NCI-H1930 (cell line): ENCODE measurements around the gene SRPRB.
"Not testable (repeated sequence)": the region's sequence is repeated elsewhere in the genome, so short reads cannot be mapped to it uniquely, and the experiment has no call there.

Experiments used
- DNase-seq, 2 experiments: peaks; one replicate each; lab custom pipeline; 2025; lab: John Stamatoyannopoulos, UW

The SRPRB gene

DNA sequence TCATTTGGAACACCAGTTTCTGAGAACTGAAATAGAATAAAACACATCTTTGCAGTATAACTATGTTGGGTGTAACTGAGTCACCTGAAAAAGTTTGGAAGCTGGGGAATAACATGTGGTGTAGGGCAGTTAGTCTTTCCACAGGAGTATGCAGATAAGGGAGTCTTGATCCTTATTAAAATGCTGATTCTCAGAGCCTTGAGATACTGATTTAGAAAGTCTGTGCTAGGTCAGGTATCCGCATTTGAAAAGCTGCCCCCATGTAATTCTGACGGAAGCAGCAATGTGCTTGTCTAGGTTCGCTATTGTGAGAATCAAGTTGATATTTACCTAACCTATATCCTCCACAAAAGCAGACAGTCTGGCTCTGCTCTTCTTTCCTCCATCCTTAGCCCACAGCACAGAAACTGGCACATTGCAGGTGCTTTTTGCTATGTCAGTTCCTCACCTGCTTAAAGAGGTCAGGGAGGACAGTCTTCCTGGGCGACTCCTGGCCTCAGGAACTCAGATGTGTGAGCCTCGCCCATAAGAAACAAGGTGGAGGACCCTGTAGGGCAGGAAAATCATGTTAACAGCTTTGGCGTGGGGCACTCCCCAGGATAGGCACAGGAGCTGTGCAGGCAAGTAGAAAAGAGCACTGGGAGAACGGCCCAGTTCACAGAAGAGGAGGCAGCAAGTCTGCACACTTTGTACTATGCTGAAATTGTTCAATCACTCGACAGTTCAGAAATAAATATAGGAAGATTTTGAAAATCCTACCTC, 27.6 kb upstream of the SRPRB start:
- DNase-seq: no peak

DNA sequence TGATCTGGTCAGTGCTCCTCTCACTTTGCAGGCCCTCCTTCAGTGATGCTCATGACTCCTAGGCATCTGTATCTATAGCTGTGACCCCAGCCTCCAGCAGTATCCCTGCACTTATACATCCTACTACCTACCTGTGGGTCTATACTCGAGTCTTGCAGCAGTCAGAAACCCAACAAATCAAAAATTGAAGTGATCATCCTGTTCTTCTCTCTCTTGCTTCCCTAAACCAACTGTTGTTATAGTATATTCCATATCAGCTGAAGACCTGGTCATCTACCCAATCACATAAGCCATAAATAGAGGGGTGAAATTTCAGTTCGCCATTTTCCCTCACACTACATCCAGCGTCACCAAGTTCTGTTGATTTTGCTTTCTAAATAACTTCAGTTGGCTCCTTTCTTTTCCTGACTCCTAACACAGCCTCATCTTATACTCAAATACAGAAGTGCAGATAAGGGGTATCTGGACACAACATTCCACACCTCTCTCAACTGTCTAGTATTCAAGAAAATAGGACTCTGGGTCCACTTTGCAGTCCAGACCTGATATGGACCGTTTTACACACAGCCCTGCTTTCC, 25.9 kb upstream of the SRPRB start:
- DNase-seq: no peak

DNA sequence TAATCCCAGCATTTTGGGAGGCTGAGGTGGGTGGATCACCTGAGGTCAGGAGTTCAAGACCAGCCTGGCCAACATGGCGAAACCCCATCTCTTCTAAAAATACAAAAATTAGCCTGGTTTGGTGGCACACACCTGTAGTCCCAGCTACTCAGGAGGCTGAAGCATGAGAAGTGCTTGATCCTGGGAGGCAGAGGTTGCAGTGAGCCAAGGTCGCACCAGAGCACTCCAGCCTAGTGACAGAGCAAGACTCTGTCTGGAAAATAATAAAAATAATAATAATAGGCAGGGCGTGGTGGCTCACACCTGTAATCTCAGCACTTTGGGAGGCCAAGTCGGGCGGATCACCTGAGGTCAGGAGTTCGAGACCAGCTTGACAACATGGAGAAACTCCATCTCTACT, 24.9 kb upstream of the SRPRB start:
- DNase-seq: not testable (repeated sequence)

DNA sequence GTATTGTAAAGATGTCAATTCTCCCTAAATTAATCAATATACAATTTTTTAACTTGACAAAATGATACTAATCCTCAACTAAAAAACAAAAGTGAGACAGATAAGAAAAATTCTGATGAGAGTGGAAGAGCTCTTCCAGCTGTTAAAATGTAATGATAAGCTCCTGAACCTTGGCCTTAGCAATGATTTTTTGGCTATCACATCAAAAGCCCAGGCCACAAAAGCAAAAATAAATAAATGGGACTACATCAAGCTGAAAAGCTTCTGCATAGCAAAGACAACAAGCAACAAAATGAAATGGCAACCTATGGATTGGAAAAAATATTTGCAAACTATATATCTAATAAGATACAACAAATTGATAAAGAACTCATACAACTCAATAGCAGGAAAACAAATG, 24.0 kb upstream of the SRPRB start:
- DNase-seq: no peak

DNA sequence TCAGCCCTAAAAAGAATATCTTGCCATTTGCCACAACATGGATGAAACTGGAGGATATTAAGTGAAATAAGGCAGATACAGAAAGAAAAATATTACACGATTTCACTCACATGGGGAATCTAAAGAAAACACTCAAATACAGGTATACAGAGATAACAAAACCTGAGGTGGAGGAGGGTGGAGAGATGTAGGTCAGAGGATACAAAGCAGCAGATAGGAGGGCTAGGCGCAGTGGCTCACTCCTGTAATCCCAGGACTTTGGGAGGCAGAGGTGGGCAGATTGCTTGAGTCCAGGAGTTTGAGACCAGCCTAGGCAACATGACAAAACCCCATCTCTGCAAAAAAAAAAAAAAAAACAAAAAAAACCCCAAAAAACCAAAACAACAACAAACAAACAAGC, 23.2 kb upstream of the SRPRB start:
- no peak for DNase-seq

DNA sequence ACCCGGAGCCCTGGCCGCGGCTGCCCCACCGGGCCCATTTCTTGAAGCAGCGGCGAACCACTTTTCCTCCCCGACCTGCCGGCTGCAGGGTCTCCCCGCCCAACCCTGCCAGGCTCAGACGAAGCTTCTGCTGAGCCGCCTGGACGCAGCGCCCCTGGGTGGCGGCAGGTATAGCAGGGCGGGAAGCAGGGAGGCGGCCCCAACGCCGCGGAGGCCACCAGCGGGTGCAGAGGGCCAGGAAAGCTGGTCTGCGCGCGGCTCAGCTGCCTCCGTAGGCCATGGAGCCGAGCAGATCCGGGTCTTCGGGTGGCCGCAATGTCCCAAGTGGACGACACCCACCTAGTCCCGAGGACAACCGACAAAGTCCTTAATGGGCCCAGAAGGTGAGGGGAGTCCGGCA, 21.9 kb upstream of the SRPRB start:
- no peak for DNase-seq

DNA sequence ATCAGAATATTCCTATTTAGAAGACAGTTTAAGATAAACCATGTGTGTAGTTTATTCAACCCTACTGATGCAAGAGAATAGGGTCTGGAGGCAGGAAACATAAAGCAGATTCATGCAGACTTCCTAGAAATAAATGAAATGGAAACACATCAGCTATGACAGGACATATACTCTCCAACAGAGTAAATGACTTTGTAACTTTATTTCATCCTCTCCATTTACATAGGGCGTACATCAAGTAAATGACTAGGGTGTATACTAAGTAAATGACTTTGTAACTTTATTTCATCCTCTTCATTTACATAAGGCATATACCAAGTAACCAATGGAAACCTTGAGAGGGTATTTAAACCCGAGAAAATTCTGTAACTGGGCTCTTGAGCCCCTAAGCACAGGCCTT, 17.6 kb upstream of the SRPRB start:
- DNase-seq: no peak

DNA sequence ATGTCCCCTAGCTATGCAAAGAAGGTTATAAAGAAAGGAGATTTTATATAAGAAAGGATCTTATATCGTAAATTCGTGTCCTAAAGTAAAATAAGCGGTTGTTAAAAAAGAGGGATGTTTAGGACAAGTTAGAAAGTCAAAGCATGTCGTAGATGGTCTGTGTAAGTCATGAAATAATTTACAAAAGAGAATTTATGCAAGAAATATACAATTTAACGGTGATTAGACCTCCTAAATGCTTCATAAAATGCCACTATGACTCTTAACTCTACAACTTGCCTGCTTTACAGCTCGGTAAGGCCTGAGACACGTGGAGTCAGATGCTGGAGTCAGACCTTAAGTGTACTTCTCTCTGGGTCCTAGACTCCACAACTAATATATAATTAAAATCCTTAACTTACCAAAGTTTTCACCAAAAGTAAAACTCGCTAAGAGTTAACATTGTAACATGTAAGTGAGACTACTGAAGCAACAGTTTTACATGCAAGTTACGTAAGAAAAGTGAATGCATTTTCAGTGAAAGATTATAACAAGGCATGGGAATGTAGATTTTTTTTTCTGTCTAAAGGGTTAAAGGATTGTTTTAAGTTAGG, 13.3 kb upstream of the SRPRB start:
- DNase-seq: no peak

DNA sequence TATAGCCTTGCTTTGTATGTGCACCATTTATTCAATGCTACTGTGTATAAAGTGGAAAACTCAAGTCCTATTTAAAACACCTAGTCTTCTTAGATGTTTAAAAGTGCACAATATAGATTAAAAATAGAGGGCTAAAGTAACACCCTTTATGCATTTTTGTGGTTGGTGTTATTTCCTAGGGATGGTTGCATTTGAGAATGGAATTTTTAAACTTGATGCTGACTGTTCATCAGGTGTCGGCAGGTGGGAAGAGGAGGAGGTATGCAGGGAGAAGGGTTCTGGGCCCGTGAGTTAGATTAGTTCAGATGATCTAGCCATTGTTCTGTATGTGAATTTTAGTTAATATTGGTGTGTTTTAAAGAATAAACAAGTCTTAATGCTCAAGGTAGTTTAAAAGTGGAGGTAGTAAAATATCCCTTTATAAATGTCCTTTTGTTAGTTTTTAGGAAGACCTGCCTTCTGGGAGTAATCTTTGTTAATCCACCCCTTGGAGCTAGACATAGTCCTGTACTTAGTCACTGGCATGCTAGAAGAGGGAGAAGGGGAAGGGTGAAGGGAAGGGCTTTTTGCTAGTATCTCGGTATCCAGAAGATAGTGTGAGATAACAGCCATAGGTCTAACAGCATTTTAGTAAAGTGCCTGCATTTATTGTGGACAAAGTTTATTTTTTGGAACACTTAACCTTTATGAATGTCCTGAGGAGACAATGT, 8.1 kb upstream of the SRPRB start:
- no peak for DNase-seq

DNA sequence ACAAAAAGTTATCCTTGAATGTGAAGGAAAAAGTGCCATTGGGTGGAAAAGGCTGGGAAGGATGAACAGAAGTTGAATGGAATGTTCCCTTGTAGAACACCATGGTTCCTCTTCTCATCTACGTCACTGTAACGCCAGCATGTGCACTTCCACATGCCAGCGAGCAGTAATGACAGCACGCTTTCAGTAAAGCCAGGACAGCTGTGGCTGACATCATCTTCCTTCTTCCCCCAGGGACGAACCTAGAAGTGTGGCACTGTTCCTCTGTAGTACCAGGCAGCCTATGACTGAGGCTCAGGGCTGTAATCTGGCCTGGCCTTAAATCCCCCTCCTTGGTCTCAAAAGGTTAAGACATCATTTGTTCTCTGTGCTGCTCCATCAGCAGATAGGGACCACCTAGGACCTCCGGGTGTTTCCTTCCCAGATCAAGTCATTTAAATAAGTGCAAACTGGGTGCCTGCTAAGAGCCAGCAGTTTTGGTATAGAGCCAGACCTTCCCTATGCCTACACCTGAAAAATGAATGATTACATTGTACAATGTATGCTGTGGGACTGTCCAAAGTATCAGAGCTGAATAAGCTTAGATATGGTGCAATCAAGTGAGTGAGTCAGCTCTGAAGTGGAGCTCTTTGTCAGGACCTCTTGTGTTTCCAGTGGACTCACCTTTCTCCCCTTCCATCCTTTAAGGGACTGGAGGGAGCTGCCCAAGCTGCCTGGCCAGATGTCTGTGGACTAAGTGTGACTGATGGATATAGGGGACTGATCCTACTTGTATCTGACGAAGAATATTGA, 5.6 kb upstream of the SRPRB start:
- no peak for DNase-seq

DNA sequence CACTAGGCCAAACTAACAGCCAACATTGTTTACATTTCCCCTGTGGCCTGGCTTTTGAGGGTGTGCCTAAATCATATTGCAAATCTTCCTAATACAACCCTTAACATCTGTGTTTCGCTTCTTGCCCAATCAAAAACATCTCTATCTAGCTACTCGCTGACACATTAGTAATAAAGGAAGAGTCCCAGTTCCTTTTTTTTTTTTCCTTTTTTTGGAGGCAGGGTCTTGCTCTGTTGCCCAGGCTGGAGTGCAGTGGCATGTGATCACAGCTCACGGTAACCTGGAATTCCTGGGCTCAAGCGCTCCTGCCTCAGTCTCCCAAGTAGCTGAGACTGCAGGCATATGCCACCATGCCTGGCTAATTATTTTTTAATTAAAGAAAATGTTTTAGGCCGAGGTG, 2.1 kb upstream of the SRPRB start:
- DNase-seq: no peak

DNA sequence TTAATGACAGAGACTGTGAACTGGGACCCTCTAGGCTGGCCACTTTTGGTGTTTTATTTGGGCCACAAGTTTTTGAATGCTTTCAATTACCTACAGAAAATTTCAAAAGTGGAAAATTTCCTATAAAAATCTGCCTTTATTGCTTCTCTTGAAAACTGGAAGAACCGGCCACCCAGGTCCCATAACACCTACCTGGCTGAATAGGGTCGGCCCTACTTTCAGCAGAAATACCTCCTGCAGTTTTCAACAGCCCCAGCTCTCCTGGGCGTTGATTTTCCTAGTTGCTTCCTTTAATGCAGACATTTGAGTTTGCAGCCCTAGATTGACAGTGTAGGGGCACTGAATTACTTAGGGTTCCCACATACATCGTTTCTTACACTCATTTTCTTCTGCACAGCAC, 719 bp upstream of the SRPRB start:
- DNase-seq: no peak

DNA sequence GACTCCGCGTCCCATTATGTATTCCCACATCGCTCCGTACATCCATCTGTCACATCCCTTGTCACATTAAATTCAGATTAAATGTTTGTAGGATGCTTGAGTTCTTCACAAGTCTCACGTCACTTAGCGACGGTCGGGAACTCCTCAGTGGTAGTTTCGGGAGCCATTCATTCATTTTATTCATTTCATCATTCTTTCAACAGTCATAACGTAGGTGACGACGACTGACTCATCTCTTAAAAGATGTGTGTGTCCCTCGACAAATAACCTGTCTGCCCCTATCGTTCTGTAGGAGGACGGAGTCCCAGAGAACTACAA, 272 bp upstream of the SRPRB start:
- DNase-seq: no peak

DNA sequence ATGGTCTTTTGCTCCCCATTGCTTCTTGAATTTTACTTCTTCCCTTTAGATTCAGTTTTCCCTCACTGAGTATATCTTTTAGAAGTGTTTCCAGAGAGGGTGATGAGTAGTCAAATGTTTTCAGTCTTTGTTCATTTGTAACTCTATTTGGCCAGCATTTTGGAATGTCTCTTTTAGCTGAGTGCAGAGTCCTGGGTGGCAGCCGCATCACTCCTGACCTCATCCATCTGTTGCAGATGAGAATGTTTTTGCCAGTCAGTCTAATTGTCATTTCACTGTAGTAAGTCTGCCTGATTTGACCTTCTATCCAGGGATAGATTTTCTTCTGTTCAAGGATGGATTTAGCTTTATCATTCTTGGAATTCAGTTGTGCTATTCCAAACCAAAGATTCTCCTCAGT, 7.3 kb downstream of the SRPRB start:
- no peak for DNase-seq

DNA sequence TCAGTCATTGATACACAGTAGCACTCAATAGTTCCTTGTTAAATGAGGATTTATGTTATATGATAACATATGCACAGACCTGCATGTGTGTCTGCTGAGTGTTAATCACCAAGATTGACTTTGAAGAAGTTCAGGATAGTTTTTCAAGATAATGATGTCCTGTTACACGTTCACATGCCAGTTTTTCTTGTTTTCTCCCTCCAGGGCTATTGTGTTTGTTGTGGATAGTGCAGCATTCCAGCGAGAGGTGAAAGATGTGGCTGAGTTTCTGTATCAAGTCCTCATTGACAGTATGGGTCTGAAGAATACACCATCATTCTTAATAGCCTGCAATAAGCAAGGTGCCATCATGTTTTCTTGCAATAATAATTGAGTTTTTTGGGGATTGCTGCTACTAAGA, 9.8 kb downstream of the SRPRB start:
- no peak for DNase-seq

DNA sequence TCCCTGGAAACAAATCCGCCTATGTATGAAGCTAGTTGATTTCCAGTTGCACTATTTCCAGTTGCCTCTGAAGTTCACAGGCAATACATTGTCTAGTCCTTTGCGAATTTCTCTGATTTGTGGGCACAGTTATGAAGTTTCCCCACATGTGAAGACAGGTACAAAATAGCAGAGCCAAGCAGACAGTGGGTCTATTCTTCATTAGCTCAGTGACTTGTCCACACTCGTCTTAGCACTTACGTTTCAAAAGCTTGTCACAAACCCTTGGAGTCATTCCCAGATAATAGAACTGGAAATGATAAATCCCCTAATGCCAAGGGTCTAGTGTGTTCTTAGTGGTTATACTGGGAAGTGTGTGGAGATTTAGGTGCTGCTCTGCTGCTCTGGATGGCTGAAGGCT, 14.5 kb downstream of the SRPRB start:
- DNase-seq: no peak

DNA sequence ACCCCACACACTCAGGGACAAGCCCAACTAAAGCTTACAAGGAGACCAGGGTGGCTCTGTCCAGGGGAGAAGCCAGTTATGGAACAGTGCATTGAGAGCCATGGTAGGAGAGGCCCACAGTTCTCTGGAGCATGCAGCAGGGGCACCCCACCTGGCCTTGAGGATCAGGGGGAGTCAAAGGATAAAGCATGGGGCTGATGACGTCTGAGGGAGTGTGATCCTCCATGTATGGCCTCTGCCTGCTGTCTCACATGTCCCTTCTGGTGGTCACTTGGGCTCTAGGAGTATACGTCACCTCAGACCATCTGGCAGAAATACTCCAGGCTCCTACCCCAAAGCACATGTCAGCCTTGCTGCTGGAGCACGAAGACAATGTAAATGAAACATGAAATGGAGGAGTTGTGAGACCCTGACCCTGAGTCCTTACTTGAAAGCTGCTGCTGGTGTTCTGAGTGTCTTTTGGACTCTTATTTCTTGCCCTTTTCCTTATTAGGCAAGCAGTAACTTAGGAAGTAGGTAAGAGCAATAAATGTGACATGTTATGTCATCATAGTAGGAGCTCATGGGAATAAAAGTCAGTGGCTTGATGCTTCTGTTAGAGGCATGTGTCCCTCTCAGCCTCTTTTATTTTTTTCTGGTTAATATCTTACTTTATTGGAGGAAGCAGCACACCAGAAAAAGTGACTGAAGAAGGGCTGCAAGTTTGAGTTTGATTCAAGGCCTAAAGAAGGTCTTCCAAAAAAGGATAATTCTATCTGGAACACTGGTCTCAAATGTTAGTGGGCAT, 15.5 kb downstream of the SRPRB start:
- no peak for DNase-seq

DNA sequence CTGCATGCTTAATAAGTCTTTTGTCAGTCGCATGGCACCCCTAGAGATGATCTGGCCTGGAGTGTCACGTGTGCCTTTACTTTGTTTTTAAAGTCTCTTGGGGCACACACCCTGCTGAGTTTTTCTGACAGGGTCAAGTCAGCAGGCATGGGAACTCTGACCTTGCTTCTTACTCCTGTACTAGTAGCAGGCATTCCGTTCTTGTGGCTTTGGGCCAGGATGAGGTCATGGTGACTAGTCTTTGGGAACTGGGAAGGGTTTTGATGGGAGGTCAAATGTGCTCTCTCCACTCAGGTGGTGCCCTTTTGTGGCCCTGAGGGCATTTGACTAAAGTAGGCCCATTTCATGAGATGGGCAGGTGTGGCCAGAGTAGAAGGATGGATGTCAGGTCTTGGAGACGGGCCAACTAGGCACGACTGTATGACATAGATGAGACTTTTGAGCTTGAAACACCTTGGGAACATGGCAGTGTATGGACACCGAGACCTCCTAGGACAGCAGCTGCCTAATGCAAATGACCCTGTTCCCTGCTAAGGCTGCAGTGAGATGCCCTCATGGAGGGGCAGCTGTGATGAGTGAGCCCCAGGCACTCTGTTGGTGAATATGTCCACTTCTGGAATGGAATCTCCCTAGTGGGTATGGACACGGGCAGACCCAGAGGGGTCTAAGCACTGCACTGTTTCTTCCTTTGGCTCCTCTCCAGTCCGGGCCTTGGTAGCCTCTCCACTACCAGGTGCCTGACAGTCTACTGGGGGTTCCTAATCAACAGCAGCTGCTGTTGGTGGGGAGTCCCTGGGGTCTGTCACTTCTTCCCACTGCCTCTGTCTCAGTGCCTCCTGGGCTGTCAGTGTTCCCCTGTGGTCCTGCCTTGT, 16.4 kb downstream of the SRPRB start:
- DNase-seq: no peak

DNA sequence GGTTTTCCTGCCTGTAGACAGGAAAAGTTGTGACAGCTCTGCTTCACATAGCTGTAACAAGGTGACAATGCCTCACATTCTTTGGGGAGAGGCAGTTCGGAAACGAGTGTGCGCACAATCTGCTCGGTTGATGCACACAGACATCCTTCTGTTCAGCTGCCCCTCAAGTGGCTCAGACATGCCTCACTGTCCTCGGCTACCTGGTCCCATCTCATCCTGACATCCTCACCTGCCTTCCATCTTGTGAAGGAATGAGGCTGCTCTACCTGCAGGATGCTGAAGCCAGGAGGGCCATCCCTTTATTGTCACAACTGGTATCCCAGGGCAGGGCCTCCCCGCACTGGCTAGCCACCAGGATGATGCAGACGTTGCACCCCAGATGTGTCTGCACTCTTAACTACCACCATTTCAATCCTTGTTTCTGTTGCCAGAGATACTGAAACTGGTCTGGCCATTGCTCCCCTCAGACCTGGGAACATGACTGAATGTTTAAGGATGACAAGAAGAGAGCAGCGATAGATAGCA, 19.4 kb downstream of the SRPRB start:
- no peak for DNase-seq

DNA sequence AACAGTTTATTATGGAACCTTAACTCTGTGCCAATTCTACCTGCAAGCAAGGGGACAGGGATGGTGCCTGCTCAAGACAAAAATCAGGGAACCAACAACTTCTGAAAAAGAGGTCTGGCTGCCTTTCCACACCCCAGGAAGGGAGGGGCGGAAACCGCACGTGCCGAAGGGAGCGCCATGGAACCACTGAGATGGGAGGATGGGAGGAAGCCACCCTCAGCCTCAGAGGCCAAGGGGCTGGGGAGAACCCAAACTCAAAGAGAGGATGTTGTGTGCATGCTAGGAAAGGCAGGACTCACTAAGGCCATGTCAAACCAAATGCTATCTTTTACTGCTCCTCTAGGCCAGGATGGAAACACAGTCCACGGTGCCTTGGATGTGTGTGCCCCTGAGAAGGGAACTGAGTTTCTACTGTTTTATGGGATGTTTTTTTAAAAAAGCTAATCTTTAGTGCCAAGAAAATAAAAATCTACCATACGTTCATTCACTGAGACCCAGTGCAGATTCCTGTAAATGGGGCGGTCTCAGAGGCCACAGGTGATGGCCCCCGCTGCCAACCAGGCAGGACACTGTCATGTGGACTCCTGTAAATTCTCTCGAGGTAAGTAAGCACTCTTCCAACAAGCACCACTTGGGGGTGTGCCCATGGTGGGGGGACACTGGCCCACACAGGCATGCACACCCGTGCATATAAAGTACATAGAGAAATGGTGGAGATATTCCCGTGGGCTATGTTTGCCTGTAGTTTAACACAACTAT, 20.5 kb downstream of the SRPRB start:
- no peak for DNase-seq
